CD4-positive, alpha-beta T cell treated with Interleukin-15 for 1 hour (primary cell): Measurements from ENCODE around the gene LARP7.
"Not testable (repeated sequence)": the region's sequence is repeated elsewhere in the genome, so short reads cannot be mapped to it uniquely, and the experiment has no call there.

Source experiments
- DNase-seq: peaks from one replicate; pipeline ENCODE4 v3.0.0-alpha.2; 2020

Gene LARP7

DNA sequence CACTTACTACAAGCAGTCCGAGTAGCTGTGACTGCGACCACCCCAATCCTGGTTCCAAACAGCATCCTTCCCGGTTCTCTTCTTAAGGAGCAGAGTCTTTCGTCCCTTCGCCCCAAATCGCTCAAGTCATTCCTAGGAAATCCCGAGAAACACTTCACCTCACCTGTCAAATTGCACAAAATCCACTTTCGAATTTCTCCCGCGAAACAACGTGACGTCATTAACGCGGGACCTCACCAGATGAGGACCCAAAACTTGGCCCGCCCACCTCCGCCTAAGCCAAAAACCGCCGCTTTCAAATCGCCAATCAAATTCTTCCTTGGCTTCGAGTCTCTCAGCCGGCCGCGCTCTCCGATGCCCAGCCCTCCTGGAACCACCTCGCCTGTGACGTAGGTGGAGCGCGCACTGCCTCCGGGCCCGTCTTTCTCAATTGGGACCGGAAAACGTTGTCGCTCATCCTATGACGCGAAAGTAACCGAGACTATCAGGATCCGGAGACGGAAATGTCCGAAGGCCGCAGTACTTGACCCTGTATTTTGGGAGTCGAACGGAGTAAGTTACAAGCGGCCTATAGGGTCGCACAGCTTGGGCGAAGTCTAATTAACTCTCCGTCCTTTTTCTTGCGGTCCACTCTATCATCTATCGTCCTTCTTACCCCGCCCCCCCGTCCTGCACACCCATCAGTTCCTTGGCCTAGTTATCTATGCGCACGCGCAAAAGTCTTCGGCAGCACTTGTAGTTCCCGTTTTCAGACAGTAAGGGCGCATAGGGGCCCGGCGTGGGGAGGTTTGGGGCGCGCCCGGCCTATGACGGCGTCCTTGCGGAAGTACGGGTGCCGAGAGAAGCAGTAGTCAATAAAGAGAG, at the start of gene LARP7, which contains the start of gene ZGRF1:
LARP7 (plus strand) TSS at position 456 of the 864 bp plus-strand sequence. CDS start 7,527 bp downstream, outside the sequence.
ZGRF1 (minus strand) TSS at position 222 of the 864 bp plus-strand sequence. CDS start 3,733 bp downstream, outside the sequence.
- DNase-seq, result peak; percentile 99

DNA sequence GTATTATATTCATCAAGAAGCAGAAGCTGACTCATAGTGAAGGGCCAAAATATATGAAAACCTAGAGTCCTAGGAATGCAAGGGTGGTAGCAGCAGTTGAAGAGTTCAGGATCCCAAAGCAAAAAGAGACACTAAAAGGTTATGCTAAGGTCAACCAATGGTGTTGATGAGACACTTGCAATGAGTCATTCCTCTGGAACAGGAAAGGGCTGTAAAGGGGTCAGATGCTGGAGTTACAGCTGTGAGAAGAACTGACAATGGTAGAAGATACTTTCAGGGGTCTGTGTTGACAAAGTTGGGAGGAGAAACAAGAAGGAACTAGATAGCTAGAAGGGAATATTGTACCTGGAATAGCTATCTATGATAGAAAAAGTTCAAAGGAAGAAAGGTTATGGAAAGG, 47.7 kb upstream of the LARP7 start:
- no peak for DNase-seq

DNA sequence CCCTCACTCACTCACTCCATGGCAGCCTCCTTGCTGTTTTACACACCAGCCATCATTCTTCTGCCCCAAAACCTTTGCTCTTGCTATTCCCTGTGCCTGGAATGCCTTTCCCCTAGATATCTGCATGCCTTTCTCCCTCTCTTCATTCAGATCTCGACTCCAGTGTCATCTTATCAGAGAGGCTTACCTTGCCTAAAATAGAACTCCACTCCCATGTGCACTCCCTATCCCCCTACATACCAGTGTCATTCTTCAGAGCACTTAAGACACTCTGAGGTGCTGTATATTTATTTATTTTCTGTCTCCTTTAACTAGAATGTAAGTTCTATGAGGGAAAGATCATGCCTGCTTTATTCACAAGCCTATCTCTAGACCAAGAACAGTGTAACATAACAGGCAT, 45.4 kb upstream of the LARP7 start:
- no peak for DNase-seq

DNA sequence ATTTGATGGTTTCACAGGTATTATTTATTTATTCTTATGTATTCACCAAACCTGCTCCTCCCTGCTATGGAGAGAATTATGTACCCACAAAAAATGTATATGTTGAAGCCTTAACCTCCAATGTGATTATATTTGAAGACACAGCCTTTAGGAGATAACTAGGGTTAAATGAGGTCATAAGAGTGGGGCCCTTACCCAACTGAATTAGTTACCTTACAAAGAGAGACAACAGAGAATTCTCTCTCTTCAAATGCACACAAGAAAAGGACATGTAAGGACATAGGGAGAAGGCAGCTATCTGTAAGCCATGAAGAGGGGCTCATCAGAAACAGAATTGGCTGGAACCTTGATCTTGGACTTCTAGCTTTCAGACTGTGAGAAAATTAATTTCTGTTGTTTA, 44.2 kb upstream of the LARP7 start:
- DNase-seq, result no peak

DNA sequence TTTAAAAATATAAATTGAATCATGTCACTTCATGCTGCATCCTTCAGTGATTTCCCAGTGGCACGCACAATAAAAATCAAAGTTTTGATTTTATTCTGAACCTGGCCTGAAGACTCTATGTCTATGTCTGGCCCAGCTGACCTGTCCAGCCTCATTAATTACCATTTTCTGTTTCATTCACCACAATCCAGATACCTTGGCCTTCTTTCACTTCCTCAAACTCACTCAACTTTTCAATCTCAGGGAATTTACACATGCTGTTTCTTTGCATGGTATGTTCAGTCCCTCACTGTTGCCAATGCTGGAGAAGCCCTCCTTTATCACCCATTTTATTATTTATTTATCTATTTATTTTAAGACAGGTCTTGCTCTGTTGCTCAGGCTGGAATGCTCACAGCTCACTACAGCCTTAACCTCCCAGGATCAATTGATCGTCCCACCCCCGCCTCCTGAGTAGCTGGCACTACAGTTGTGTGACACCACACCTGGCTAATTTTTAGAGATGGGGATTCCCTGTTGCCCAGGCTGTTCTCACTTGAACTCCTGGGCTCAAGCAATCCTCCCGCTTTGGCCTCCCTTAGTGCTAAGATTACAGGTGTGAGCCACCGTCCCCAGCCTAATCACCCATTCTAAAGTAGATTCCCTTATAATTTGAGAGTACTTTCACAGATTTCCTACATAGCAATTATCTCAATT, 43.4 kb upstream of the LARP7 start:
- no peak for DNase-seq

DNA sequence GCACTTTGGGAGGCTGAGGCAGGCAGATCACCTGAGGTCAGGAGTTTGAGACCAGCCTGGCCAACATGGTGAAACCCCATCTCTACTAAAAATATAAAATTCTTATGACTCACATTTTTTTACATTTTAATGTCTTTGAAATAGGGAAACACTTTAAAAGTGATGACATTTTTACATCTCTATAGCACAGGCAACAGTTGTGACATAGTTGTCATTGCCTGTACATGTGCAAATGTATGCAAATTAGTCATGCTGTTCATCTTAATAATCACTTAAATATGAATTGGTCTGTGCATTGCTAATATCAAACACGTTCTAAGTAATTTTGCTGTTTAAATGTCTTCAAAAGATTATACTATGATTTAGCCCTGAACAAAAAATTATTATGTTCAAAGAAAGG, 42.0 kb upstream of the LARP7 start:
- no peak for DNase-seq

DNA sequence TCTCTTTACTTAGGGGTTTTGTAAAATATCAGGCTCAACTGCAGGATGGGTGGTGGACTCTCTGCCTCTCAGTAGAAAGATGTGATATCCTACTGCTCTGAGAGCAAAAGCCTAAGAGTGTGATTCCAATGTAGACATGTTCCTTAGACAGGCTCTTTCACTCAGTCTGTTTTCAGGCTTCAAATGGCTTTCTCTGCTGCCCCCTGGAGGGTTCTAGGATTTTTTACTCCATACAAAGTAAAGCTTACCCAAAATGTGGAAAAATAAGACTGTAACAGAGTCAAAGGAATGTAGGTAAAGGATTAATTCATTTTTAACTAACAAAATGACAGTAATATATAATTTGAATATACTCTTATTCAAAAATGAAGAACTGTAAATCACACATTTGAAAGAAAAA, 32.4 kb upstream of the LARP7 start:
- DNase-seq, result no peak

DNA sequence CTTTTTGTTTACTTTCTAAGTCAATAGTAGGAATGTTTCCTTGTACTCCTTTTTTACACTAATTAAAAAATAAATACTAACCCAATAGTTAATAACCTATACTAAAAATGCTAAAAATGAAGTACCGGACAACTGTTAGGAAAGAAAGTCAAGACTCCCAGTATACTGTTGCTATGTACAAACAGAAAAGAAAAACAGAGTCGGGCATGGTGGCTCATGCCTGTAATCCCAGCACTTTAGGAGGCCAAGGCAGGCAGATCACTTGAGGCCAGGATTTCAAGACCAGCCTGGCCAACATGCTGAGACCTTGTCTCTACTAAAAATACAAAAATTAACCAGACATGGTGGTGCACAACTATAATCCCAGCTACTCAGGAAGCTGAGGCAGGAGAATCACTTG, 24.1 kb upstream of the LARP7 start:
- DNase-seq, result not testable (repeated sequence)

DNA sequence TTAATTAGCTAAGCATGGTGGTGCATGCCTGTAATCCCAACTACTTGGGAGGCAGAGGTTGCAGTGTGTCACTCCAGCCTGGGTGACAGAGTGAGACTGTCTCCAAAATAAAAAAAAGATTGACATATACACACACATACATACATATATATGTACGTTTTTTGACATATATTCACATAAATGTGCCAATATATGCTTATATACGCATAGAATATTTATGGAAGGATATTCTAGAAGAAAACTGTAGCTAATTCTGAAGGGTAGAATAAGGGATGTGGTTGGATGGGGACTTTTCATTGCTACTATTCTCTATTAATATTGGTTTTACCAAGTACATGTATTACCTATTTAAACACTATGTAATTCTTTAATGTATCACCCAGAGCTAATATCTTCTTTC, 20.0 kb upstream of the LARP7 start:
- no peak for DNase-seq

DNA sequence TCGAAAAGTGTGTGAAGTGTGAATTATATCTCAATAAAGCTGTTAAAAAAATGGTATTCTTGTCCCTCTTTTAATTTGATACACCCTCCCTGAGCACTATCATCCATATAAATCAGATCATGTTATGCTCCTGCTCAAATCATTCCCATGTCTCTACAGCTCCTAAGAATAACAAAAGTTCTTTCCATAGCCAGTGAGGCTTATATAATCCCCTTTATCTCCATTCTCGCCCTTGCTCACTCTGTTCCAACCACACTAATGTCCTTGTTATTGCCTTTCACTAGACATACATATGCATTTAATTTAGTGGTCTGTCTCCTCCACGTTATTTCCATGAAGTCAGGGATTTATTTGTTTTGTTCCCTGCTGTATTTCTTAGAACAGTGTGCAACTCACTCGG, 10.7 kb upstream of the LARP7 start:
- no peak for DNase-seq

DNA sequence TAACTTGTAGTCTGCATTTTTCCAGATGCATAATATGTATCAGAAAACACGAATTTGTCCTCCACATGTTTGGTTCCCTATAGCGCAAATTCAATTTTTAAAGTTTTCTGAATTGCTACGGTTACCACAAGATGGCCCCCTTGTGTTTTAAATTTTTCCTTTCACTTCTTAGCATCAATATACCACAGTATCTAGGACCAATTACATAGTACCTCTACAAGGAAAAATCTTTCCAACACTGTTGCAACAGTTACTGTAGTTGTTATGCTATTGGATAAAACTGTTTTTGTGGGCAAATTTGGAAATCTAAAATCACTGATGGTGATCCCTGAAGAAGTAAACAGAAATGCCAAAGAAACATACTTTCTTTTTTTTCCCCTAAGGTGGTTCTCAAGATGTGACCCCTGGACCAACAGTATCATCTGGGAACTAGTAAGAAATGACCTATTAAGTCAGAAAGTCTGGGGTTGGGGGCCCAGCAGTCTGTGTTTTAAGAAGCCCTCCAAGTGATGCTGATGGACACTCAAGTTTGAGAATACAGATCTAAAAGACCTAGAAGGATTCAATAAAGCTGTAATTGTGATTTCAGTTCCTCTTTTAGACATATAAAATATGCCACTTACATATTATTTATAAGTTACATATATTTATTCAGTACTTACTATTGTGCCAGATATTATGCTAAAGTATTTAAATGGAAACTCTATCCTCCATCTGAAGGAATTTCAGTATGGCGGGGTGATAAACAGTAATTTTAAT, 3.3 kb upstream of the LARP7 start:
- no peak for DNase-seq

DNA sequence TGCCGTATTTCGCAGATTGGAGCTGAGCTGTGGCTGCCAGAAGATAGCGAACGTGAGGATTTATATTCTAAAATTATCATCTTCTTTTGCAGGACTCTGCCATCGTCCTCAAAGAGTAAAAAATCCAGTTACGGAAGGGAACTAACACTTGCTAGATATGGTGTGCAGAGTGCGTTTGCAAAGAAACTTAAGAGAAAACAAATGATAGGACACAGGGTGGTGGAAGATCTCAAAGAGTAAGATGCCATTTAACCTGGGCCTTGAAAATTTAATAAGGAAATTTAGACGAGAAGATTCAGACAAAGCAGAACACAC, 566 bp downstream of the LARP7 start:
- no peak for DNase-seq

DNA sequence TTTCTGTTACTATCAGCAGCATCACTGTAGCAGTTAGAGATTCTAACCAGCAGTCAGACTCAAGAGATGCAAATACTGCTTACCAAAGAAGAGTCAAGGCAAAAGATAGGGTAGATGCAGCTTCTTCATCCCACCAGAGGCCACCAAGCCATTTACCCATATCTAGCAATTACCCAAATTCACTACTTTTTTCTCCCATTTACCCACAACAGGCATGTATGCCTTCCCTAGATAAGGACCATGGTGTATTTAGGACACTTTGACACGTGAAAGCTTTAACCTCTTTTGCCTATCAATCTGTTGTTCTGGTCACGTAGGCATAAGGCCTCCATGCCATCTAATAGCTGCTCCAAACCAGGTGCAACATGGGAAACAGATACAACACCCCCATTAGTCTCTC, 5.6 kb downstream of the LARP7 start:
- DNase-seq, result no peak

DNA sequence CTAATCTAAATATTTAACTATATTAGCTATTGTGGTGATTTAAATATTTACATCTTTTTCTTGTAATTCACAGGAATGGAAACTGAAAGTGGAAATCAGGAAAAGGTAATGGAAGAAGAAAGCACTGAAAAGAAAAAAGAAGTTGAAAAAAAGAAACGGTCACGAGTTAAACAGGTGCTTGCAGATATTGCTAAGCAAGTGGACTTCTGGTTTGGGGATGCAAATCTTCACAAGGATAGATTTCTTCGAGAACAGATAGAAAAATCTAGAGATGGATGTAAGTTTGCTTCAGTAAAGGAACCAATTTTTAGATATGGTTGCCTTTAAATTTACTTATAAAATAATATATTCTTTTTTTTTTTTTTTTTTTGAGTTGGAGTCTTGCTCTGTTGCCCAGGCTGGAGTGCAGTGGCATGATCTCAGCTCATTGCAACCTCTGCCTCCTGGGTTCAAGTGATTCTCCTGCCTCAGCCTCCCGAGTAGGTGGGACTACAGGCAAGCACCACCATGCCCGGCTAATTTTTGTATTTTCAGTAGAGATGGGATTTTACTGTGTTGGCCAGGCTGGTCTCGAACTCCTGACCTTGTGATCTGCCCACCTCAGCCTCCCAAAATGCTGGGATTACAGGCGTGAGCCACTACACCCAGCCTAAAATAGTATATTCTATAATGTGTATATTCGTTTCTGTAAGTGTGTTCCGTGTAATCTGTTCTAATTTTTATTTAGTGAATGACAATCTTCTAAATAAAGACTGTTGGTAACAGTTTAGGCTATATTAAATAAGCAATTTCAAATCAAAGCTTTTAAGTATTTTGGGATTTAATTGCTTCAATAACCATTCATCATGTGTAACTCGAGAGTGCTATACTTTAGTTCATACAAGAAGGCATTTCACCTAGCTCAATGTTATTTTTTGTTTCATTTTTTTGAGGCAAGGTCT, 7.9 kb downstream of the LARP7 start:
- not testable (repeated sequence) for DNase-seq

DNA sequence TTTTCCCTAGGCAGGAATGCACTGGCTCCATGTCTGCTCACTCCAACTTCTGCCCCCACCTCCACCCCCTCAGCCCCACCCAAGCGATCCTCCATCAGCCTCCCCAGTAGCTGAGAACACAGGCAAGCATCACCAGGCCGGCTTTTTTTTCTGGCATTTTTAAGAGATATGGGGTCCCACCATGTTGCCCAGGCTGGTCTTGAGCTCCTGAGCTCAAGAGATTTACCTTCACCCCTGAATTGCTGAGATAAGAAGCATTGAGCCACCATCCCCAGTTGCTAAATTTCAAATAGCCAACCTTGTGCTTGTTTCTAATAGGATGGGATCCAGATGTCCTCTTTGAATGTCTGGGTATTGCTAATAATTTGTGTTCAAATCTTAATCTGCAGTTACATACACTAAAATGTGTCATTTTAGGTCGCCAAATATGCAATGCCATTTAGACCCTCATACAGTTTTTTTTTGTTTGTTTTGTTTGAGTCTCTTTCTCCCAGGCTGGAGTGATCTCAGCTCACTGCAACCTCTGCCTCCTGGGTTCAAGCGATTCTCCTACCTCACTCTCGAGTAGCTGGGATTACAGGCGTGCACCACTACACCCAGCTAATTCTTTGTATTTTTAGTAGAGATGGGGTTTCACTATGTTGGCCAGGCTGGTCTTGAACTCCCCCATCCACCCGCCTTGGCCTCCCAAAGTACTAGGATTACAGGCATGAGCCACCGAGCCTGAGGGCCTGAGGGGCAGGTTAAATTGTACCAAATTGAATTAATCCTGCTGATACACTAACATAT, 8.8 kb downstream of the LARP7 start:
- DNase-seq, result no peak

DNA sequence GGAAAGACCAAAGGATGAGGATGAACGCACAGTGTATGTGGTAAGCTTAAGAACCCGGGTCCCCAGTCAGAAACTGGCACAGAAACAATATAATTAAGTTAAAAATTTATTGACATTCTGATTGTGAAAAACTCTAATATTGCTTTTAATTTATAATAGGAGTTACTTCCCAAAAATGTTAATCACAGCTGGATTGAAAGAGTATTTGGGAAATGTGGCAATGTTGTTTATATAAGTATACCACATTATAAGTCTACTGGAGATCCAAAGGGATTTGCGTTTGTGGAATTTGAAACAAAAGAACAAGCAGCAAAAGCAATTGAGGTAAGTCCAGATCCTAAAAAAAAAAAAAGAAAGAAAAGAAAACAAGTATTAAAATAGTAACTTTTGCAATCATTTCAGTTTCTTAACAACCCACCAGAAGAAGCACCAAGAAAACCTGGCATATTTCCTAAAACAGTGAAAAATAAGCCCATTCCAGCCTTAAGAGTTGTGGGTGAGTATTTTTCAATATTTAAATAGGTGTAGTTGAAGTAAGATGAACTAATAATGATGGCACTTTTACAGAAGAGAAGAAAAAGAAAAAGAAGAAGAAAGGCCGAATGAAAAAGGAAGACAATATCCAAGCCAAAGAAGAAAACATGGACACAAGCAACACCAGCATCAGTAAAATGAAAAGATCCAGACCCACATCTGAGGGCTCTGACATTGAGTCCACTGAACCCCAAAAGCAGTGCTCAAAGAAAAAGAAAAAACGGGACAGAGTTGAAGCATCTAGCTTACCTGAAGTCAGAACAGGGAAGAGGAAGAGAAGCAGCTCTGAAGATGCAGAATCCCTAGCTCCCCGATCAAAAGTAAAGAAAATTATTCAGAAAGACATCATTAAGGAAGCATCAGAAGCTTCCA, 9.9 kb downstream of the LARP7 start:
- DNase-seq, result no peak

DNA sequence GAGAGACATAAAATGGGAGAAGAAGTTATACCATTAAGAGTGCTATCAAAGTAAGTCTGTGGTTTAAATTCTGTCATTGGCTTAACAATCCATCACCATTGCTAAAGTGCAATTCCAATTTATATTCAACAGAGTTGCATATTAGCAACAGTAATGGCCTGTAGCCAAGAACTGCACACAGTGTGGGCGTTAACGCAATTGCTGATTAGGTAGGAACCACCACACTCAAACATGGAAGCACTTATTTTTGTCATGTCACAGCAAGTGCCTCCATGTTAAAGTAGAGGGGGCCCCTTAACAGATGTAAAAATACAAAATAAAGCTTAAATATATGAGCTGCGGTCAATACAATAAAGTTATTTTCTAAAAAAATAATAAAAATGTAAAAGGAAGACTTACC, 10.8 kb downstream of the LARP7 start:
- no peak for DNase-seq

DNA sequence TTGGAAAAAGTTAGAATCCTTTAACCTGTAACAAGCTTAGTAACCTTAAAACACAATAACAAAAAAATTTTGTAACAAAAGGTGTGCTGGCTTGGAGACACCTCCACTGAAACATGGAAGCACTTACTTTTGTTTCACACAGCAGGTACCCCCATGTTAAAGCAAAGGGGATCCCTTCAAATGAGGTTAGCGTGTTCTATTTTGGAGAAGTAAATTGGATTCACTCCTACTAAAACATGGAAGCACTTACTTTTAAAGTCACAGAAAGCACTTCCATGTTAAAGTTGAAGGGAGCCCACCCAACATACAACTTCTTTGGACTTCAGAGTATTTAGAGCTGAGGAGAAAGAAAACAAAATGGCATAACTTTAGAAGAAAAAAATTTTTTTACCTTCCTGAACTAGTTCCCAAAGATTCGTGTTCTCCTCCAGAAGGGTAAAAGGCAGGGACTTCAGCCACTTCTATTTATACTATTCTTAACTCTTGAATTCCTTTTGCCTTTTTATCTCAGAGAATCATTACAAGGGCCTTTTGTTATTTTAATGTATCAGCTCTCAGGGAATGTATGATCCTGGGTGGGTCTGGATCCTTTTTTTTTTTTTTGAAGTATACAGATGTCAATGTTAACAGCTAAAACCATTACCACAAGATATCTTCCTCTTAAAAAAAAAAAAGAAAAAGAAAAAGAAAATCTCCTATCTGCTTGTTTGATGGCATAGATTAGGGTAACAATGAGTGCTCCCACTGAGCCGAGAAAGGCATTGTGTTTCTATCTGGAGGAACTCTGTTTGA, 11.5 kb downstream of the LARP7 start:
- DNase-seq, result no peak

DNA sequence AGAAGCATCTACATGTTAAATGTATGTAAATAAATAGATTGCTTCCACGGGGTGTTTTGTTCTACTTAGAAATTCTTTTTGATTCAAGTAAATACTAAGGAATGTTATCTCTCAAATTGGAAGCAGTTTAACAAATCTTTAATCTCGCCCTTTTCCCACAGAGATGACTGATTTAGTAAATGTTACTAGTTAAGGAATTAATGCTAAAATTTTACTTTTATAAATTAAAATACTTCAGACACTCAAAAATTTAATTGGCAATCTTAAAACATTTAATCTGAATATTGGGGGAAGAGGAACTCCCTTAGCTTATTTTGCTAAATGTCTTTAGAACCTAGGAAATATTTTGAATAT, 12.1 kb downstream of the LARP7 start:
- DNase-seq, result no peak

DNA sequence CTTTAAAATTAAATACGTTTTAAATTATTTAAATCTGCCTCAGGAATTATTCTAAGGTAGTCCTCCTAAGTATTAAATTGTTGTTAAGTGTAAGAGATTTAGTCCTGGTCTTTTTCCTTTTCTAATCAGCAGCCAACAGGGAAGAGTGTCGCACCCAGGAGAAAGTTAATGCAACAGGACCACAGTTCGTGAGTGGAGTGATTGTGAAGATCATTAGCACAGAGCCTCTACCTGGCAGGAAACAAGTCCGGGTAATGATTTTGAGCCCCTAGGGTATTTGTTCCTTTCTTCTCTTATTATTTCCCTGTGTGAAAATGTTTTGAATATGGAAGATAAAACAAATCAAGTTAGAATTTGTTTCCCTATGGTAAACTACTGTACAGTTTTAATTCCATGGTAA, 13.4 kb downstream of the LARP7 start:
- no peak for DNase-seq
